HG03457 (cell line): ENCODE measurements around the gene MMP27.

Source experiments
- ATAC-seq: cut with Tn5 transposase; IDR thresholded peaks from one replicate; pipeline ENCODE4 v1.9.1; 2021; ENCODE audit warnings: moderate number of reproducible peaks; ENCODE audit not compliant: unreplicated experiment

MMP27 gene

DNA sequence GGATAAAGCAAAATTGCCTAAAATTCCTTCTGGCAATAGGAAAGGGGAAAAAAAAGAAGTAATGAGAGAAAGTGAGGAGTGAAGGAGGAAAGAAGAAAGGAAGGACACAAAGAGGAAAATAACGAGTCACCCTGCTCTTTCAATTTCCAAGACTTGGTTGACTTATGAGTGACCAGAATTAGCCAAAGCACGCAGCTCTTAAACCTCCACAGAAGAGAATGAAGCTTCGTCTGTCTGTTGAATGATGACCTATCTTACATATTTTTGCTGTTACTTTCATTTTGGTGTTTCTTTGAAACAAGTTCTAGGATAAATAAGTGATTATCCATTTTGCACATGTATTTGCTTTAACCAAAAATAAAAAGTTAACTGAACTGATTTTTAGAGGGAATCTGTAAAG lies 728 bp downstream of the MMP27 start:
- ATAC-seq = no peak

DNA sequence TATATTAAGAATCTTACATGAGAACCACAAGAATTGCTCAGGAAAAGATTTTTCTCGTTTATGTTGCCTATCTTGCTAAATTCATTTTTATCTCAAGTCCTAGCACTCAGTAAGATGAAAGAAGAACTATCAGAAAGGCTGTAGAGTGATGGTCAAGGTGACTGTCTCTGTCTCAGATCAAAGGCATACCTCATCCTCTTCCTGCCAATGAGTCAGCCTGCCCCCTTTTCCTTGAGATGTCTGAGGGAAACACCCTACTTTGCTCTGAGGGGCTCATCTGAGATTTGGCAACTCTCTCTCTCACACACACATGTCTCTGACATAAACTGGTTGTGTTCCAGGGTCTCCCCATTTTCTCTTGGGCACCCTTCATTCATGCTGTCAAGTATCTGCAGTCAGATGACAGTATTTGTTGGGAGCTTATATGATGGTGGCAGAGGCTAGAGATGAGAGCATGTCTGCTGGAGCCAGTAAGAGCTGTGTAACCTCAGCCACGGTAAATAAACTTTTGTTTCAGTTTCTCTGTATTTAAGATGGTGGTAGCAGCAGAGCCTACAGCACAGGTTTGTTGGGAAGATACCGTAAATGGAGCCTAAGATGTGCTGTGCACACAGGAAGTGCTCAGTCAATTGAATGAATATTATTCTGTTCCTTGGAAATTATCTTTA lies 1.6 kb downstream of the MMP27 start:
- no peak for ATAC-seq

DNA sequence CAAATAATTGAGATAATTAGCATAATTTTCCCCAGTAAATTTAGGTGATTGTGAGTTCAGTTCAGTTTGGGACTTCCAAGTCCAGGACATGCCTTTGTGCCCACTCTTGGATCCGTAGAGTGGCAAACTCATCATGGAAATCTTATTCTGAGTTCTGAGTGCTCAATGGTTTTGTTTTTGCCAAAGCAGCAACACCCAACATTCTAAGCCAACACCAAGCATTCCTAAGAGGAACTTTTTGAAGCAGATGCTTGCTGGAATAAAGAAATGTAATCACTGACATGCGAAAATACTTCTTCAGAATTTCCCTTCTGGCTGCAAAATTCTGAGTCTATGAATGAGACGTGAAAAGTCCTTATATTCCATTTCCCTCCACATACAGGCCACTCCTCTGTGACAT lies 10.4 kb downstream of the MMP27 start:
- ATAC-seq = no peak

DNA sequence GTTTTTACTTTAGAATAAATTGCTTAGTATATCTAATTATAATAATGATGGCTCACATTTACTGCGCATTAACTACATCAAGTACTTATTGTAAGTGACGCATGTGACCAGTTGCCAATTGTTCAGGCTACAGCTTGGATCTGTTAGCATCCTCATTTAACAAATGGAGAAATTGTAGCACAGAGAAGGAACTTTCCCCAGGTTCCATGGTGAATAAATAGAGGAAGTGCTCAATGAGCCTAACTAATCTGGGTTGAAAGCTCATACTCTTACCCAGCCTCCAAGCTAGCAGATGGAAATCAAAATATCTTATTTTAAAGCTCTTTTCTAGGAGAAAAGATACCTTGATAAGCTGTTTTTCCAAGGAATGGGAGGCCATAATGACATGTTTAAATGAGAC lies 19.8 kb downstream of the MMP27 start:
- no peak for ATAC-seq

DNA sequence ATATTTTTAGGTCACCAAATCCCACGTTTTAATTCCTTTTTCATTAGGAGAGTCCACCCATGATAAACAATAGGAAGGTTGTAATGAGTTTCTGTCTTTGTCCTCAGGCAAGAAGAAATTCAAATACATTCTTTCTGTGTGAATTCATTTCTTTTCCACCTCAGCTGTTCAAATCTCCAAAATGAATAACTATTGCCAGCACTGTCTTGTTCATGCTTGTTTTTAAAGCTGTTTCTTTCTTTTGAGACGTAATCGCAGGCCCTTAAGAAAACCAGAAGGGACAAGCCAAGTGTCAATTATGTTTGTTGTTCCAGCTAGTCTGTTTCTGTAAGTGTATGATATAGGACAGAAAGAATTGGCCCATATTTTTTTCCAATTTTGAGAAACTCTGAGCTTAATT lies 20.2 kb downstream of the MMP27 start:
- ATAC-seq = no peak

DNA sequence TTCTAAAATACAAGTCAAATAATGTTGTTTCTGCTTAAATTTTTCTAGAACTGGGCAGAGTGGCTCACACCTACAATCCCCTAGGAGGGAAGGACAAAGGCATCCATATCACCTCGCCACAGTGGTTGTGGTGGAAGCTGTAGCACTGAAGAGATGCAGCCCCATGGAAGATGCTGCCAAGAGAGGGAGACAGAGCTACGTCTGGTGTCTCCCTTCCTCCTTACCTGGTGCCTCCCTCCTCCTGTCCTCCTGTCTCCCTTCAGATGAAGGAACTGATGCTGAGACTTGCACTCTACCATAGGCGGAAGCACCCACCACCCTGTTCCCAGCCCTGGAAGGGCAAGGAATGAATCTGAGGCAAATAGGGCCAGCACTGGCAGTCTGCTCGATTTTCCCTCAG lies 22.3 kb downstream of the MMP27 start:
- ATAC-seq = no peak

DNA sequence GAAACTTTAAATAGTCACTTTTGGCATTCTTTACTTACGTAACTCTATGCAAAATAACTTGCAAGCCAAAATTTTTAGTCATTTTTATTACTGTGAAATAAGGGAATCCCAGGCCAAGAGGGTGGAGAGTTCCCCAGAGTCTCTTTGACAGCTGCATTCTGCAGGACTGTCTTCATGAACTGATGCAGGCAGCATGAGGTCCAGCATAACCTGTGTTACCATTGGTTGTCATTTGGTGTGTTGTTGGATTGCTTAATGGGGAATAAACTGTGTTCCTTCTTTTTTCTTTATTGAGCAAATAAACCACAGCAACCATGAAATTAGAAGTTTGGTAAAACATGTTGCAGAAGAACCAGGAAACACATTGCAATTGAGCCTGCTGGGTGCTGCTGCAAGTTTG lies 24.6 kb downstream of the MMP27 start:
- no peak for ATAC-seq

DNA sequence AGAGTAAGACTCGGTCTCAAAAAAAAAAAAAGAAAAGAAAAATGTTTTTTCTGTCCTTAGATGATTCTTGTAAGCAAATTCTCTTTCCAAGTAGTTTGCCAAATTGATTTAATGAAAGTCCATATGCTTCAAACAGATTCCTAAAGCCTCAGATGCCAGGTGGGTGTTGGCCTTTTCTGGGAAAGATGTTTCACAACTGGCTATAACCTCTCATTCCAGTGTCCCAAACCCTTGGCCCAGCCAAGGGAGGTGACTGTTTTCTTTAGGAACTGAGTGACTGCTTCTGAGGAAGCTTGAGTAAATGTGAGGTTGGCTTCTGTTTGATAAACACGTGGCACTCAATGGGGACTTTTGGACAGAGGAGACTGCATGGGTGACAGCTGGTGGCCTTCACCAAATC lies 27.5 kb downstream of the MMP27 start:
- ATAC-seq = no peak

DNA sequence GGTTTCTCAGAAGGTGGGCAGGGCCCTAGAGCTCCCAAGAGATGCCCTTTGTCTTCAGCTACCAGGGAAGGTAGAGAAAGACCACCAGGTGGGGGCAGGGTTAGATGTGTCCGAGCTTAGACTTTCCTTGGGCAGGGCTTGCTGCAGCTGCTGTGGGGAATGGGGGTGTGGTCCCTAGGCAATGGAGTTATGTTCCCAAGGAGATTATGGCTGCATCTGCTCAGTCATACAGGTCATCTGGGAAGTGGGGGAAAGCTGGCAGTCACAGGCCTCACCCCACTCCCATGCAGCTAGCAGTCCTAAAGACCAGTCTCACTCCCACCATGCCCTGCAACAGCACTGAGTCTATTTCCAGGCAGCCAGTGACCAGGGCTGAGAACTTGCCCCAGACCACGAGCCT lies 29.5 kb downstream of the MMP27 start:
- no peak for ATAC-seq

DNA sequence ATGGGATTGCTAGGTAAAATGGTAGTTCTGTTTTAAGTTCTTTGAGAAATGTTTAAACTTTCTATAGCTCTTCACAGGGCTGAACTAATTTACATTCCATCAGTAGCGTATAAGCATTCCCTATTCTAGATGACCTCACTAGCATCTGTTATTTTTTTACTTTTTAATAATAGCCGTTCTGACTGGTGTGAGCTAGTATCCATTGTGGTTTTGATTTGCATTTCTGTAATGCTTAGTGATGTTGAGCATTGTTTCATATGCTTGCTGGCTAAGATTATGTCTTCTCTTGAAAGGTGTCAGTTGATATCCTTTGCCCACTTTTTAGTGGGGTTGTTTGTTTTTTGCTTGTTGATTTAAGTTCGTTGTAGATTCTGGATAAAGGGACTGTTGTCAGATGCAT lies 35.9 kb downstream of the MMP27 start:
- no peak for ATAC-seq

DNA sequence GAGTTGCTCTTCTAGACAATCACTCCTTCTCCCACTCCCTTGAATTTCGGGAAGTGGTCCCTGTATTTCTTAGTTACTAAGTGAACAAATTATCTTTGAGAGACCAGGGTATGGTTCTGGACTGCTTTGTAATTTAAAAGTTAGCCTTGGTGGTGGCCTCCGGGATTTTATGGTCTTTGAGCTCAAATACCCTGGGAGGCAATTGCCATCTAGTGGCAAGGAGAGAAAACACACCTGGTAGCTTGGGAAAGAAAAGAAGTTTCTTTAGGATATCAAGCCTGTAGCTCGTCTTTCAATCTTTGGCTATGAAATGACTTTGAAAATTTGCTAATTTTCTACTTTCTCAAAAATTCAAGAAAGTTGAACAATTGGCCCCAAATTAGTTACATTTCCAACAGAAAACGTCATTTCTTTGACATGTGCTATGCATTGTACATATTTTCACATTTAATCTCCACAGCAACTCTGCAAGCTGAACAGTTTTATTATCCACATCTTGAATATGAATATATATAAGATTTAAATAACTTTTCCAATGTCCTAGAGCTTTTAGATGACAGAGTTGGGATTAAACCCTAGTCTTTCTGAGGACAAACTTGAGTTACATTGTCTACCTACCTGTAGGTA lies 39.1 kb downstream of the MMP27 start:
- ATAC-seq = no peak

DNA sequence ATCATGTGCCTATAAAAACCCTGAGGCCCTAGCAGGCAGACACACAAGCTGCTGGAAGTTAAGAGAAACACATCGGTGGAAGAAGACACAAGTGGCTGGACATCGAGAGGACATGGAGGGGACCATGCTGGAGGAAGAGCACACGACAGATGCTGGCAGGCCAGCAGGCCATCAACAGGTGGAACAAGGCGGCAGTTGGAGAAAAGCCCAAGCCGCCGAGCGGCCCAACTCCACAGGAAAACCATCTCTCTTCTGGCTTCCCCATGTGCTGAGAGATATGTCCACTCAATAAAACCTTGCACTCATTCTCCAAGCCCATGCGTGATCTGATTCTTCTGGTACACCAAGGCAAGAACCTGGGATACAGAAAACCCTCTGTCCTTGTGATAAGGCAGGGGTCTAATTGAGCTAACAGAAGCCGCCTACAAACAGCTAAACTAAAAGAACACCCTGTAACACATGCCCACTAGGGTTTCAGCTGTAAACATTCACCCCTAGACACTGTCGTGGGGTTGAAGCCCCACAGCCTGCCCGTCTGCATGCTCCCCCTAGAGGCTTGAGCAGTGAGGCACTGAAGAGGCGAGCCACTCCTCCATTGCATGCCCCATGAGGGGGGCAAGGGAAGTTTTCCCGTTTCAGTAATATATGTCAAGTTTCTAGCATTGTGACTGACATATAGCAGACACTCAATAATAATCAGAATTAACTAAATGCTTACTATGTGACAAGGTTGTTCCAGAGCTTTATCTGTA lies 41.4 kb downstream of the MMP27 start:
- ATAC-seq = no peak

DNA sequence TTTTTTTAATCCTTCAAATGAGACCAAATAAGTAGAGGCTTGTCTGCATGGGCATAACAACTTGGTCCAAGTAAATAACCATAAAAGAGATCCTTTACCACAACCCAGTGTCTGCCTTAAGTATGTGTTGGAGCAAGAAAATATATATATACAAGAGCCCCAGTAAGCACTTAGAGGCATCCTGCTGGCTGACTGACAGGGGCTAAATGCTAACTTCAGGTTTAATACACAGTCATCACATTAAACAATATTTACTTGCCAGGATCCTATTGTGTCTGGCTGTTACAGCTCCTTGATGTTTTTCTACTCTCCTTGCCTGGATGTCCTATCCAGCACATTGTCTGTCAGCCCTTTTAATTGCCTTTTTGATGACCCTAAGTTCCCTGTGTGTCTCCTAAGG lies 43.0 kb downstream of the MMP27 start:
- no peak for ATAC-seq

DNA sequence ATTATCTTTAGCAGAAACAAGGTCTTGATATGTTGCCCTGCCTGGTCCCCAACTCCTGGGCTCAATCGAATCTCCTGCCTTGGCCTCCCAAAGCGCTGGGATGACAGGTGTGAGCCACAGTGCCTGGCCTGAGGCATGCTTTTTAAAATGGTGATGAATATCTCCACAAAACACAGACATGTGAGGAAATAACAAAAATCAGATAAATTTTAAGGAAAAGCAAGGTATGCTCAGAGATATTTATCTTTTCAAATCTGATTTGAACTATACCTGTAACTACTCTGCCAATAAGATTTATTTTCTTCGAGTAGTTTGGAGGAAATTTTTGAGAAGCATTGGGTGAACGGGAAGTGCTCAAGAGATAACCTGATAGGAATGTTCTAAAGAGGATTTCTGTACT lies 44.5 kb downstream of the MMP27 start:
- no peak for ATAC-seq

DNA sequence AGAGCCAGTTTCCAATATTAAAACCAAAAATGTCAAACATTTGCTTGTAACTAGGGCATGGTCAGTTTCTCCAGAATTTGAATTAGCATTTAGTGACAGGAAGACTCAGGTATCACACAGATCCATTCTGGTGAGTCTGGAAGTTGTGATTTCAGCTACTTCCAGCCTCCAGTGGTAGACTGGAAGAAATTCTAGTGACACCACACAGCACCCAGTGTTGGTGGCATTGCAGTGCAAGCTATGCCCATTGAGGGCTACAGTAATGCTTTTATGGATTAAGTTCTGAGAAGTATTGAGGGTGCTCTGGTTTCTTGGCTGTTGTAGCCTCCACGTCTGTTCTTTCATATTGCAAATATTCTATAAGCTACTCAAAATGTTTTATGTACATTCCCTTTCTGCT lies 49.0 kb downstream of the MMP27 start:
- ATAC-seq = no peak

DNA sequence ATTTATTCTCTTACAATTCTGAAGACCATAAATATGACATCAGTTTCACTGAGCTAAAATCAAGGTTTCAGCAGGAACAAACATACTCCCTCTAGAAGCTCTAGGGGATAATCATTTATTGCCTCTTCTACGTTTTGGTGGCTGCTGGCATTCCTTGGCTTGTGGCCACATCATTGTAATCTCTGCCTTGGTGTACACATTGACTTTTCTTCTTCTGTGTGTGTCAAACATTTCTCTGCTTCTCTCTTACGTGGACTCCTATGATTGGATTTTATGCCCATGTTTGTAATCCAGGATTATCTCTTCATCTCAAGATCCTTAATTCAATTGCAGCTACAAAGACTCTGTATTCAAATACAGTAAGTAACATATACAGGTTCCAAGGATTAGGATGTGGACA lies 50.0 kb downstream of the MMP27 start:
- ATAC-seq = no peak

DNA sequence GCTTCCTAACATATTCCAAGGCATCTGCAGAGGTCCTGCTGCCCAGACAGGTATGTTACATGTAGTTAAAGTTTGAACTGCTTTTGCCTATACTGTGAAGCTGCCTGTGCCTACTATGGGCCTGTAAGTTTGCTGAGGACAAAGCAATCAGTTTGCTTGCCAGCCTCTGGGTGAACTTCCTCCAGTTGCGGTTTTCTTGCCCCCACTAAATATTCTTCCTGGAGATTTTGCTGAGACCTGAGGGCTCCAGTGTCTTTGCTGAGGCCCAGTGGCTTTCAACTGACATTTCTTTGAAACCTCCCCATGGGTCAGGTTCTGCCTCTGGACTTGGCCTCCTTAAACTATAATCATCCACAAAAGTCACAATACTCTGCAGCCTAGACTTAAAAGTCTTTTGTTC lies 50.8 kb downstream of the MMP27 start:
- no peak for ATAC-seq

DNA sequence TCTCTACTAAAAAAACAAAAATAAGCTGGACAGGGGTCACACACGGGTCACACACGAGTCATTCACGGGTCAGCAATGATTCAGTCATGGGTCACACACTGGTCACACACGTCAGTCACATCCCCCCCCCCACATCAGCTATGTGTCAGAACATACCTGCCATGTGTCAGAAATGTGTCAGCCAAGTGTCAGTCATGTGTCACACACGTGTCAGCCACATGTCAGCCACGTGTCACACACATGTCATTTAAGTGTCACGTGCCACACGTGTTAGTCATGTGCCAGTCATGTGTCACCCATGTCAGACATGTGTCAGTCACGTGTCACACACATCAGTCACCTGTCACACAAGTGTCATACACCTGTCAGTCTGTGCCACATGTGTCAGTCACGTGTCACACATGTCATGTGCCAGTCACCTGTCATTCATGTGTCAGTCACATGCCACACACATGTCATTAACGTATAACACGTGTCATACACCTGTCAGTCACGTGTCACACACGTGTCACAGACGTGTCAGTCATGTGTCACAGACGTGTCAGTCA lies 51.8 kb downstream of the MMP27 start:
- no peak for ATAC-seq

DNA sequence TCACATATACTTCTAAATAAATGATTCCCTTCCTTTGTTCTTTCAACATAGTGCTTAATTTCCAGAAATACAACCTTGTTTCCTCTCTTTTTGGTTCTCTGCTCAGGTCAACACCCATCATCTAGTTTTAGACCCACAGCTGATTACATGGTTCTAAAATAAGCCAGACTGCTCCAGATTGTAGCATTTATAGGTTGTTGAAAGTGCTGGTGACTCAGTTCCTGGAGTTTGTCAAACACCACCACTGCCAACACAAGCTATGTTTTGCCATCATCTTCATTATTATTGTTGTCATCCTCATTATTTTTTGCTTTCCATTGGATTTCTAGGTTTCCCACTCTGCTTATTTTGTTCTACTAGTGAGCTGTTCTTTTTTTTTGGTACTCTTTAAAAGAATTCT lies 58.1 kb downstream of the MMP27 start:
- no peak for ATAC-seq

DNA sequence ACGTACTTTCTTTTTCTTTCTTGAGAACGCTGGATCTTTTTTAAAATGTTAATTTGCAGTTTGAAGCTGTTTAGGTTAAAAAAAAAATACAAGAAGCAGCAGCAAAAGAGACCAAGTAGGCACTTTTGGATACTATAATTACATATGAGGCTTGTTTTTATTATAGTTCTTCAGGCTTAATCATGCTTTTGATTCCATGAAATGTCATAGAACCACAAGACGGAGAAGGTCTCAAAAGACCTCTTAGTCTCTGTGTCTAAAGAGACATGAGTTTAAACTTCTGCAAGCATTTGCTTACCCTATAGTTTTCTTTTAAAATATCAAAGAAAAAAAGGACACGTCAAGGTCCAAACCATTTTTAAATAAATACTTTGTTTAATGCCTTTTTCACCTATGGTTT lies 61.6 kb downstream of the MMP27 start:
- ATAC-seq = no peak
